ENCODE data around the gene ATXN3L. TPM values are rescaled to one million over a fixed set of nuclear protein-coding genes. Genes with fewer than 3 reads are reported as not detected.

Gene ATXN3L
- total RNA-seq, 1 experiment from 2014 or later = not detected

DNA sequence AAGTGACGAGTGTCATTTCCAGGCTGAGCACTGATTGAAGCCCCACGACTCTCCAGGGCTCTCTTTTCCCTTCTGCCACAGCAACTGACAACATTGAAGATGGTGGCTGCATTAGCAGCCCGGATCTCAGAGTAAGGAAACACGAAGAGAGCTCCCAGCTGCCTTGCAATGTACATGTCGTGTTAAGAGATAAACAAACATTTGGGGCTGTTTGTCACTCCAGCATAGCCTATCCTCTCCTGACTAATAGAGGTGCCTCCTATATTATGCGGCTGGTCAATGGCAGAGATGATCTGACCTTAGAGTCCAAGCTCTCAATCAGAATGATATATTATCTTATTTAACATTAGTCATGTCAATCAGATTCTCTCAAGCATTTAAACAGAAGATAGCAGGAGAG, 38.6 kb downstream of the ATXN3L start:
- CTCF ChIA-PET = no interaction called here
- no peak overlapping the region for H3K4me2 ChIP-seq (ENCODE audit: low read length)

GRCh38 chrX:13279279-13280018, 40.4 kb downstream of the ATXN3L start:
- H3K9me2 ChIP-seq (ENCODE audit: insufficient read depth) = no peaks in the 10 kb centered on the region
- H3K27me3 ChIP-seq (ENCODE audit: insufficient read depth, low read length) = no peaks in the 10 kb centered on the region
- H3K36me3 ChIP-seq (ENCODE audit: control insufficient read depth in 1 of 2, insufficient read depth in 2 of 2, low read length in 2 of 2) = no peaks in the 10 kb centered on the region
- no peak overlapping the region for H2AFZ ChIP-seq (ENCODE audit: low read depth, low read length, poor library complexity, severe bottlenecking)
- H3K9me3 ChIP-seq (ENCODE audit: control insufficient read depth in 1 of 2, insufficient read depth in 1 of 2, low read depth in 1 of 2, low read length in 2 of 2) = no peaks in the 10 kb centered on the region
- no peaks in the 10 kb centered on the region for H3K4me1 ChIP-seq (ENCODE audit: control insufficient read depth in 1 of 2, insufficient read depth in 2 of 2, low read length in 2 of 2)
- no peak overlapping the region for H3K4me2 ChIP-seq (ENCODE audit: low read length)
- intact Hi-C loops (cut with micrococcal nuclease) = no loop called here
- H3K27ac ChIP-seq (ENCODE audit: low read depth, low read length) = no peak overlapping the region
- ATAC-seq (no peak), DNase-seq (ENCODE audit: low read depth, low spot score) (no peak)
- no peak overlapping the region for H3K4me3 ChIP-seq (replicated peaks in 1 of 2; ENCODE audit: low read depth in 1 of 2, low read length in 2 of 2)
- no peak for TF ChIP-seq CTCF (IDR thresholded peaks at IDR 0.05 in 2 of 3, conservative IDR thresholded peaks at IDR 0.05 in 1 of 3; ENCODE audit: borderline replicate concordance in 1 of 3, insufficient read depth in 1 of 3, low read depth in 2 of 3, low read length in 2 of 3)
- no peak for TF ChIP-seq RAD21 (IDR thresholded peaks at IDR 0.05; ENCODE audit: low read depth)
- TF ChIP-seq EZH2phosphoT487 (IDR thresholded peaks at IDR 0.05; ENCODE audit: borderline replicate concordance) = no peak
- no peak for TF ChIP-seq ELF1 (IDR thresholded peaks at IDR 0.05; ENCODE audit: borderline replicate concordance, low read depth)
- TF ChIP-seq, protein P1, sequence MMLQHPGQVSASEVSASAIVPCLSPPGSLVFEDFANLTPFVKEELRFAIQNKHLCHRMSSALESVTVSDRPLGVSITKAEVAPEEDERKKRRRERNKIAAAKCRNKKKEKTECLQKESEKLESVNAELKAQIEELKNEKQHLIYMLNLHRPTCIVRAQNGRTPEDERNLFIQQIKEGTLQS (IDR thresholded peaks at IDR 0.05) = no peak
- no peak for TF ChIP-seq TCF7L2 (IDR thresholded peaks at IDR 0.05; ENCODE audit: borderline replicate concordance, extremely low read depth, insufficient read depth, insufficient read length)
- TF ChIP-seq JUND (IDR thresholded peaks at IDR 0.05) = no peak
- TF ChIP-seq MAX (IDR thresholded peaks at IDR 0.05) = no peak
- no peak for TF ChIP-seq EZH2 (IDR thresholded peaks at IDR 0.05)
- TF ChIP-seq YY1 (IDR thresholded peaks at IDR 0.05; ENCODE audit: extremely low read depth, insufficient replicate concordance, low read depth, low read length) = no peak
- TF ChIP-seq ZFX (IDR thresholded peaks at IDR 0.05) = no peak
- no peak for TF ChIP-seq SRF (IDR thresholded peaks at IDR 0.05; ENCODE audit: low read depth)
- TF ChIP-seq POLR2AphosphoS5 (IDR thresholded peaks at IDR 0.05; ENCODE audit: low read depth, low read length) = no peak
- RAD21 ChIA-PET (ENCODE audit: low non-redundant PET in 1 of 2, low total read pairs in 2 of 2, uncharacterized antibody in 2 of 2, unreplicated experiment in 2 of 2) = no interaction called here
- CTCF ChIA-PET = no interaction called here
- BruUV-seq (replicated peaks) = no TSS peak
- no peak overlapping the region for H3K9ac ChIP-seq (ENCODE audit: low read length)
- no peaks in the 10 kb centered on the region for H4K20me1 ChIP-seq (ENCODE audit: insufficient read depth)
- POLR2A ChIA-PET = no interaction called here
- no peaks in the 10 kb centered on the region for H3K79me2 ChIP-seq (ENCODE audit: insufficient read depth, low read length)

More for the DNA sequence above, 38.6 kb downstream of the ATXN3L start:
- ChIA-PET RAD21 (ENCODE audit: low non-redundant PET in 1 of 2, low total read pairs in 2 of 2, uncharacterized antibody in 2 of 2, unreplicated experiment in 2 of 2) (no interaction called here), POLR2A (no interaction called here)
- intact Hi-C loops (cut with micrococcal nuclease) = no loop called here
- Histone ChIP-seq H3K4me1 (ENCODE audit: control insufficient read depth in 1 of 2, insufficient read depth in 2 of 2, low read length in 2 of 2) (no peaks in the 10 kb centered on the region), H2AFZ (ENCODE audit: low read depth, low read length, poor library complexity, severe bottlenecking) (no peak overlapping the region), H3K36me3 (ENCODE audit: control insufficient read depth in 1 of 2, insufficient read depth in 2 of 2, low read length in 2 of 2) (no peaks in the 10 kb centered on the region), H4K20me1 (ENCODE audit: insufficient read depth) (no peaks in the 10 kb centered on the region), H3K9ac (ENCODE audit: low read length) (no peak overlapping the region), H3K27ac (ENCODE audit: low read depth, low read length) (no peak overlapping the region), H3K4me3 (replicated peaks in 1 of 2; ENCODE audit: low read depth in 1 of 2, low read length in 2 of 2) (no peak overlapping the region), H3K9me3 (ENCODE audit: control insufficient read depth in 1 of 2, insufficient read depth in 1 of 2, low read depth in 1 of 2, low read length in 2 of 2) (no peaks in the 10 kb centered on the region; a peak in 1 of 4 replicates), H3K27me3 (ENCODE audit: insufficient read depth, low read length) (no peaks in the 10 kb centered on the region), H3K9me2 (ENCODE audit: insufficient read depth) (no peaks in the 10 kb centered on the region), H3K79me2 (ENCODE audit: insufficient read depth, low read length) (no peaks in the 10 kb centered on the region)
- DNase-seq (ENCODE audit: low read depth, low spot score) (no peak), ATAC-seq (no peak)
- TF ChIP-seq POLR2A (IDR thresholded peaks at IDR 0.05; ENCODE audit: borderline replicate concordance, extremely low read depth, insufficient read depth, insufficient read length) = no peak
- no peak for TF ChIP-seq EGR1 (IDR thresholded peaks at IDR 0.05; ENCODE audit: low read depth)
- no peak for TF ChIP-seq SIN3A (IDR thresholded peaks at IDR 0.05; ENCODE audit: low read depth)
- TF ChIP-seq POLR2AphosphoS5 (IDR thresholded peaks at IDR 0.05; ENCODE audit: low read depth, low read length) = no peak
- TF ChIP-seq SRF (IDR thresholded peaks at IDR 0.05; ENCODE audit: low read depth) = no peak
- no TSS peak for BruUV-seq (replicated peaks)
